CD4-positive, CD25-positive, alpha-beta regulatory T cell (primary cell): ENCODE measurements around the gene SLC35B1. TPM values are rescaled to one million over a fixed set of nuclear protein-coding genes. Genes with fewer than 3 reads are reported as not detected.

ENCODE experiments used
- ATAC-seq, 2 donors: fragments of 150-1000 bp; cut with Tn5 transposase; one replicate each; pipeline ENCODE4 v1.10.0; 2021; ENCODE audit warnings: low read depth in 2 of 2, moderate number of reproducible peaks in 2 of 2, moderate library complexity in 1 of 2
- DNase-seq, 3 donors: peaks; one replicate each; pipeline versions ENCODE4 v3.0.0 to v3.0.0-alpha.2; 2012 to 2022; ENCODE audit warnings: mixed read lengths in 1 of 3
- H3K27ac ChIP-seq: one replicate; pipeline ENCODE4 v1.7.0; 2013; ENCODE audit warnings: mild to moderate bottlenecking, low read length; ENCODE audit not compliant: insufficient read depth, poor library complexity, severe bottlenecking
- H3K27me3 ChIP-seq: one replicate; pipeline ENCODE4 v1.7.0; 2013; ENCODE audit warnings: low read length; ENCODE audit not compliant: control insufficient read depth, insufficient read depth
- H3K36me3 ChIP-seq: one replicate; pipeline ENCODE4 v1.7.0; 2013; ENCODE audit warnings: mild to moderate bottlenecking, low read length, moderate library complexity; ENCODE audit not compliant: control insufficient read depth, insufficient read depth
- H3K4me1 ChIP-seq: 2 replicates; pipeline ENCODE4 v1.7.0; 2013; ENCODE audit warnings: mild to moderate bottlenecking, low read length; ENCODE audit not compliant: insufficient read depth, control insufficient read depth, poor library complexity, severe bottlenecking
- H3K4me3 ChIP-seq: one replicate; pipeline ENCODE4 v1.7.0; 2013; ENCODE audit warnings: low read depth, mild to moderate bottlenecking, low read length, moderate library complexity
- H3K9me3 ChIP-seq, 2 experiments: 1 replicate in 1 of 2; 2 replicates in 1 of 2; pipeline ENCODE4 v1.7.0; 2013; ENCODE audit warnings: low read length in 2 of 2, mild to moderate bottlenecking in 1 of 2, moderate library complexity in 1 of 2; ENCODE audit not compliant: control insufficient read depth in 2 of 2
- H3K27ac Mint-ChIP-seq, 3 donors: one replicate each; pipeline ENCODE4 v1.8.0; 2020 to 2022; ENCODE audit warnings: mild to moderate bottlenecking in 3 of 3, mixed read lengths in 3 of 3, moderate library complexity in 2 of 3
- H3K27me3 Mint-ChIP-seq: one replicate; pipeline ENCODE4 v1.8.0; 2022; ENCODE audit warnings: mild to moderate bottlenecking, mixed read lengths
- H3K36me3 Mint-ChIP-seq: one replicate; pipeline ENCODE4 v1.8.0; 2020; ENCODE audit warnings: mixed read lengths
- H3K4me1 Mint-ChIP-seq, 4 donors: one replicate each; pipeline ENCODE4 v1.8.0; 2020 to 2022; ENCODE audit warnings: mixed read lengths in 4 of 4, mild to moderate bottlenecking in 1 of 4
- H3K4me3 Mint-ChIP-seq, 4 donors: one replicate each; pipeline ENCODE4 v1.8.0; 2020 to 2022; ENCODE audit warnings: mild to moderate bottlenecking in 4 of 4, mixed read lengths in 4 of 4, moderate library complexity in 3 of 4
- H3K9me3 Mint-ChIP-seq, 7 donors: one replicate each; pipeline ENCODE4 v1.8.0; 2020 to 2022; ENCODE audit warnings: mixed read lengths in 7 of 7, mild to moderate bottlenecking in 3 of 7, moderate library complexity in 2 of 7
- polyA plus RNA-seq, 4 donors: library from polyadenylated mRNA; unstranded; fragments of 300-500 nt; fragmentation: Illumina TruSeq; gene quantifications; one replicate each; pipeline ENCODE4 v1.2.3, GENCODE V29; 2021
- total RNA-seq: library from RNA; stranded (reverse); gene quantifications from one replicate; pipeline ENCODE4 v1.2.3, GENCODE V29; 2022

SLC35B1 gene
- total and polyA plus RNA-seq, 5 donors from 2014 or later: 28.2 to 51.8 (median 34.4) TPM

DNA sequence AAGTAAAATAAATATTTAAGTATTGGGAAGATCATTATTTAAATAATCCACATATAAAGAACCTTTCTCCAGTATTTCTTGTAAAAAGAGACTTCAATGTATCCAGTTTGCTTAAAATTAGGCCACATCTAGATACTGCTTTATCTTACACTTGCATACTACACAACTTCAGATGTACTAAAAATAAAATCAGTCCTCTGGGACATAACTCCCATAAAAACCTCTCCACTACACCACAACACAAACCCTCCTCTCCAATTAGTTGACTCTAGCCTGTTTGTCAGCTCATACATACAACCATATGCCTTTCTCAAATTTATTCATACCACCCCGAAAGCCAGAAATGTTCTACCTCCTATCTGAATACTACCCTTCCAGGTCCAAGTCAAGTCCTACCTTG lies 51.5 kb downstream of the SLC35B1 start:
- Histone ChIP-seq H3K4me3 (no peak overlapping the region), H3K27ac (no peak overlapping the region), H3K36me3 (peaks cover 2% of the 10 kb centered on the region), H3K9me3 (no peaks in the 10 kb centered on the region), H3K27me3 (no peaks in the 10 kb centered on the region), H3K4me1 (peaks cover 5% of the 10 kb centered on the region)
- DNase-seq: no peak
- Mint-ChIP-seq H3K36me3 (peaks cover 28% of the 10 kb centered on the region), H3K27ac (no peak overlapping the region), H3K4me3 (no peak overlapping the region), H3K9me3 (peaks cover 0 to under 1% (median 0%) of the 10 kb centered on the region in 7 donors), H3K27me3 (no peaks in the 10 kb centered on the region), H3K4me1 (peaks cover 39 to 69% (median 45%) of the 10 kb centered on the region in 4 donors)
- ATAC-seq: no peak

Other genes with a start within 250 kb of the SLC35B1 start
- gene NGFR, start 212.7 kb downstream of the SLC35B1 start, total RNA-seq: 0.32 TPM
- not detected for gene NGFR, start 212.7 kb downstream of the SLC35B1 start, polyA plus RNA-seq
- gene NXPH3, start 132.1 kb downstream of the SLC35B1 start, total RNA-seq: not detected
- not detected for gene NXPH3, start 132.1 kb downstream of the SLC35B1 start, polyA plus RNA-seq
- gene SPOP, start 29.9 kb downstream of the SLC35B1 start, total RNA-seq: 66.3 TPM
- 100 to 1,000 TPM in 2 of 4 donors, 10 to 100 TPM in 2; 76.4 to 123 (median 106) TPM for gene SPOP, start 29.9 kb downstream of the SLC35B1 start, polyA plus RNA-seq
- 83.3 TPM for gene FAM117A, start 56.2 kb upstream of the SLC35B1 start, total RNA-seq
- gene FAM117A, start 56.2 kb upstream of the SLC35B1 start, polyA plus RNA-seq: 10 to 100 TPM; 49.0 to 67.4 (median 64.7) TPM
- gene KAT7, start 80.7 kb upstream of the SLC35B1 start, total RNA-seq: 207 TPM
- gene KAT7, start 80.7 kb upstream of the SLC35B1 start, polyA plus RNA-seq: 10 to 100 TPM; 37.0 to 49.6 (median 46.9) TPM
- gene TAC4, start 140.1 kb upstream of the SLC35B1 start, total RNA-seq: not detected
- gene TAC4, start 140.1 kb upstream of the SLC35B1 start, polyA plus RNA-seq: not detected